GM12892 (cell line): ENCODE data around the gene EMC1.
"Not testable (repeated sequence)": the region's sequence is repeated elsewhere in the genome, so short reads cannot be mapped to it uniquely, and the experiment has no call there.

Experiments used
- DNase-seq: peaks from one replicate; pipeline ENCODE4 v3.0.0; 2011; ENCODE audit not compliant: insufficient read length
- FAIRE-seq: peaks from 2 replicates; lab custom pipeline; 2011; peaks lifted over from hg19 to GRCh38; lab: Jason Lieb, UNC
- POLR2A ChIP-seq: IDR thresholded peaks from 2 replicates; pipeline ENCODE4 v1.6.1; 2011; ENCODE audit warnings: low read depth, low read length, control low read depth
- POLR2AphosphoS5 ChIP-seq: IDR thresholded peaks from 2 replicates; pipeline ENCODE4 v1.6.1; 2011; ENCODE audit warnings: low read depth, low read length, control low read depth
- TAF1 ChIP-seq: IDR thresholded peaks from 2 replicates; pipeline ENCODE4 v1.6.1; 2011; ENCODE audit warnings: low read depth, mild to moderate bottlenecking, control low read depth, low read length, borderline replicate concordance

EMC1 gene

DNA sequence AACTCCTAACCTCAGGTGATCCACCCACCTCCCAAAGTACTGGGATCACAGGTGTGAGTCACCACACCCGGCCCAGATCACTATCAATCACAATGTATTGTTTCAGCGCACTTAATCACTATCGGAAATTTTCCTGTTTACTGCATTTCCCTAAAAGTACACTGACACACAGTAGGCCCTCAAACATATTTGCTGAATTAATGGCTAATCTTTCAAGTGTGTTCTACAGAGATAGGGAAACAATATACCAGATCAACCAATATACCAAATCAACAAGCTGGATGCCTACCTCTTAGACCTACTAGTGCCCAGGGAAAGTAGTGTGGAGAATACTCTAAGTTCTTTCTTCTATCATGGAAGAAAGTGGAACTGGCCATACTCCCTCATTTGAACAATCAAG lies 58.3 kb downstream of the EMC1 start:
- DNase-seq, result no peak
- no peak for FAIRE-seq
- TF ChIP-seq POLR2AphosphoS5, result no peak
- no peak for TF ChIP-seq TAF1
- no peak for TF ChIP-seq POLR2A

DNA sequence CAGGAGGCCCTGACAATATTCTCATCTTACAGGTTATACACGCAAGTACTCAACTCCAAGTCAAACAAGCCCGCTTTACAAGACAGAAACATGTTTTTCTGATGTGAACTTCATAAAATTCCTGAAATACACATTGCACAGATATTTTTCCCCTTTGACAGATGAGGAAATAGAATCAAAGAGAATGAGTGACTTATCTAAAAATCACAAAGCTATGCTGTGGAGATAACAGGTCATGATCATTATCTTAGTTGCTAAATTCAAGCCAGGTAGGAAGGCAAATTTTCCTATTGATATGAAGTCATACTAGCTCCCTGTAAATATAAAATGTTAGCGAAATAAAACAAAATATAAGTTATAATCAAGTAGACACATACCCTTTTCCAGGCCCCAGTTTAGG lies 59.5 kb downstream of the EMC1 start:
- TF ChIP-seq TAF1 (no peak), POLR2A (no peak)
- DNase-seq (no peak), FAIRE-seq (no peak)

GRCh38 chr1:19190468-19190867 lies 60.9 kb downstream of the EMC1 start:
- TF ChIP-seq POLR2AphosphoS5 (no peak), TAF1 (no peak), POLR2A (no peak)
- FAIRE-seq (no peak), DNase-seq (no peak)

DNA sequence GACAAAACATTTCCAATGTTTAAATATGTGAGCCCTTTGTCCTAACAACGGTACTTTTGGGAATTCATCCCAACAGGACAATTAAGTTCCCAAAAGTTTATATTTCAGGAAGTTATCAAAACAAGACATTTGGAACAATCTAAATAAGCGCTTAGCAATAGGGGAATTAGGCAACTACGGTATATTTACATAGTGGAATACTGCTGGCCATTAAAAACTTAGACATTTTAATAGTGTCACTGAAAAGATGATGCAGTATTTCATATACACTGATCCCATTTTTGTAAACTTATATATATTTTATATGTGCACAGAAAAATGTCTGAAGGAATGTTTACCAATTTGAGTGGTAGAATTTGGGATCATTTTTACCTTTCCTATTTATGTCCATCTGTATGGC lies 62.1 kb downstream of the EMC1 start:
- FAIRE-seq (no peak), DNase-seq (no peak)
- TF ChIP-seq POLR2AphosphoS5 (no peak), TAF1 (no peak), POLR2A (no peak)

- DNase-seq (no peak), FAIRE-seq (no peak)
- TF ChIP-seq POLR2A (no peak), POLR2AphosphoS5 (no peak), TAF1 (no peak)
These were observed 63.5 kb downstream of the EMC1 start for GRCh38 chr1:19187852-19188251.

GRCh38 chr1:19186001-19186400 lies 65.3 kb downstream of the EMC1 start:
- DNase-seq (no peak), FAIRE-seq (no peak)
- TF ChIP-seq TAF1 (no peak), POLR2A (no peak), POLR2AphosphoS5 (no peak)

DNA sequence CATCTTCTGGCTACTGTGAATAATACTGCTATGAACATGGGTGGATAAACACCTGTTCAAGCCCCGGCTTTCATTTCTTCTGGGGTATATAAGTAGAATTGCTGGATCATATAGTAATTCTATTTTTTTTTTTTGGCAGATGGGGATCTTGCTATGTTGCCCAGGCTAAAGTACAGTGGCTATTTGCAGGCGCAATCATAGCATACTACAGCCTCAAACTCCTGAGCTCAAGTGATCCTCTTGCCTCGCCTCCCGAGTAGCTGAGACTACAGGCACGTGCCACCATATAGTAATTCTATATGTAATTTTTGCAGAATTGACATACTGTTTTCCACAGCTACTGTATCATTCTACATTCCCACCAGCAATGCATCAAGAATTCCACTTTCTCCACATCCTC lies 69.1 kb downstream of the EMC1 start:
- DNase-seq (no peak), FAIRE-seq (no peak)
- no peak for TF ChIP-seq TAF1
- TF ChIP-seq POLR2AphosphoS5, result no peak
- TF ChIP-seq POLR2A, result no peak

DNA sequence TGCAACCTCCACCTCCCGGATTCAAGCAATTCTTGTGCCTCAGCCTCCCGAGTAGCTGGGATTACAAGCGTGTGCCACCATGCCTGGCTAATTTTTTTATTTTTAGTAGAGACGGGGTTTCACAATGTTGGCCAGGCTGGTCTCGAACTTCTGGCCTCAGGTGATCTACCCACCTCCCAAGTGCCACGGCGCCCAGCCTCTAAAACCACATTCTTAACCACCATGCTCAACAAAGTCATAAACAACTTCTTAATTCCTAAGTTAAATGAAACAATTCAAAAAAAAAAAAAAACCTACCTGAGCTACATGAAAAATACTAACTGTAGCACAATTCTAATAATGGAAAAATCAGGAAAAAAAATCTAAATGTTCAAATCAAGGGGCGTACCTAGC lies 71.1 kb downstream of the EMC1 start:
- FAIRE-seq, DNase-seq: not testable (repeated sequence)

DNA sequence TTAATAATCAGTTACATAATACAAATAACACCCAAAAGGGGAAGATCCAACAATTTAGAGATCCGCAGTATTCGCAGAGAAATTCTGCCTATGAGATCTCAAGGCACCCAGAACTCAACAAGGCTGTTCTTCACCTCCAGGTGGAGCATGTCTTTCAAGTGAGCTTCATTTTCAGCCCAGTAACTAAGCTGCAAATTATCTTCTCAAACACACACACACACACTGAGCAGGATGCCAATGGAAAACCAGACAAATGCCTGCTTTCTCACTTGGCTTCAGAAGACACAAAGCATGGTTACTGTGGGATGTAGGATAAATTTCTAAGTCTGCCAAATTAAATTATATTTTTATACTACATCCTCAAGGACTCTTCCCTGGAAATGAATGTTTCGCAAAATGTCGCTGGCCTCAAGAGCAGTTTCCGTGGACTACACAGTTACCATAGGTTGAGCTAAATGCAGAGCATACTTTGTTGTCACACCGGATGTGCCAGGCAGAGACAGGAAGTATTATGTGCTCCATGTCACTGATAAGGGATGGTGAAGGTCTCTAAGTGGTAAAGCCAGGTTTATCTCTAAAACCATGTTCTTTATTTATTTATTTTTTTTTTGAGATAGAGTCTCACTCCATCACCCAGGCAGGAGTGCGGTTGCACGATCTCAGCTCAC lies 71.6 kb downstream of the EMC1 start:
- TF ChIP-seq TAF1, result no peak
- TF ChIP-seq POLR2AphosphoS5, result no peak
- TF ChIP-seq POLR2A, result no peak
- FAIRE-seq (no peak), DNase-seq (no peak)

DNA sequence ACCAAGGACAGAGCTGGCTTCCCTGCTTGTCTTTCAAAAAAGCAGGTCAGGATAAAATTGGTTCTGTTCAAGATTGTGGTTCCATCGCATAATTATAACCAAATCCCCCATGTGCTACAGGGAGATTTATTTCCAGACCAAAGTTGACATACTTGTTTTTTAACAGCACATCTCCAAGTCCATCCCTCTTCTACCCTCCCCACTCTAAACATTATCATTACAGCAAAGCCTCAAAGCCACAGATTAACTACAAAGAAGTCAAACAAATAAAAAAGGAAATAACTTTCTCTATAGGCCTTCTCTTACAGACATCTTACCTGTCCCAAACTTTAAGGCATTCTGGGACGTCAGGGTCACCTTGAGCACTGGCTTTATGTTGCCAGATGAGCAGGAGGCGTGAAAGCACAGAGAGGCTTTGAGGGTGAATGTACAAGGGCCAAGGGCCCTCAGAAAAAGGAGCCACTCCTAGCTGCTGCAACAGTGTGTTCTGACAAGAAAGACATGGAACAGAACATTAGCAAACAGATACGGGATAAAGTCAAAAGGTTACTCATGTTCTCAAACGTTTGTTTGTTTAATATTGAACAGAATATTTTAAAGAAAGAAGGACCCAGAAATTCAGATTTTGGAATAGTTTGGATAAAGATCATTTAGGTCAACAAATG lies 72.5 kb downstream of the EMC1 start:
- DNase-seq, result no peak
- FAIRE-seq, result no peak
- TF ChIP-seq POLR2A (no peak), TAF1 (no peak), POLR2AphosphoS5 (no peak)

- no peak for FAIRE-seq
- DNase-seq, result no peak
- TF ChIP-seq TAF1, result no peak
- TF ChIP-seq POLR2AphosphoS5, result no peak
- no peak for TF ChIP-seq POLR2A
These were observed 73.5 kb downstream of the EMC1 start for GRCh38 chr1:19177811-19178210.

DNA sequence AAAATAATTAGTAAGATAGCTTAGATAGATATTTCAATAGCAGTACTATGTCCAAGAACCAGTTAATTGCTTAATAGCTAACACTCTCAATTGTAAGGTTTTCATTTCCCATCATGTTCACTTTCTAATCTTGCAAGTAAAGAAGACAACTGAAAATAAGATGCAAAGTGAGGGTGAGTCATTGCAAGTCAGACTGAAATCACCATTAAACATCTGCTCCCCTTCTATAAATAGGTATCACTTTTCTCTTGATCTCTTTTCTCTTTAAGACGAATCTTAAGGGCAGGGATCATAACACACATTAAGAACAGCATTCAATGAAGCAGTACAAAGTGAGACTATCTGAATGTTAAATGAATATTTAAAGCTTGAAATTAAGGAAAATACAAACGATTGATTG lies 81.7 kb downstream of the EMC1 start:
- TF ChIP-seq TAF1 (no peak), POLR2A (no peak), POLR2AphosphoS5 (no peak)
- peak; percentile 19 for DNase-seq

More for the DNA sequence above, 81.7 kb downstream of the EMC1 start:
- peak; percentile 74 for FAIRE-seq
